Subcutaneous abdominal adipose tissue (tissue), 5 donors: ENCODE measurements around the gene SESN1.

Experiments used
- H3K27ac ChIP-seq: one replicate; pipeline ENCODE4 v1.7.0; 2013; ENCODE audit warnings: low read depth, mild to moderate bottlenecking, inconsistent platforms, low read length, moderate library complexity
- H3K27me3 ChIP-seq, 5 donors: one replicate each; pipeline ENCODE4 v1.7.0; 2013; ENCODE audit warnings: low read length in 5 of 5, inconsistent platforms in 1 of 5; ENCODE audit not compliant: control insufficient read depth in 5 of 5, insufficient read depth in 4 of 5
- H3K36me3 ChIP-seq, 5 donors: one replicate each; pipeline ENCODE4 v1.7.0; 2013; ENCODE audit warnings: low read length in 5 of 5; ENCODE audit not compliant: control insufficient read depth in 5 of 5, insufficient read depth in 5 of 5
- H3K4me1 ChIP-seq, 5 donors: one replicate each; pipeline ENCODE4 v1.7.0; 2013; ENCODE audit warnings: low read length in 5 of 5, mild to moderate bottlenecking in 3 of 5, moderate library complexity in 1 of 5; ENCODE audit not compliant: control insufficient read depth in 5 of 5, insufficient read depth in 5 of 5
- H3K4me3 ChIP-seq, 5 donors: one replicate each; pipeline ENCODE4 v1.7.0; 2013; ENCODE audit warnings: low read length in 5 of 5, low read depth in 1 of 5
- H3K9ac ChIP-seq, 5 donors: one replicate each; pipeline ENCODE4 v1.7.0; 2013; ENCODE audit warnings: low read length in 5 of 5, mild to moderate bottlenecking in 4 of 5, moderate library complexity in 3 of 5
- H3K9me3 ChIP-seq, 5 donors: one replicate each; pipeline ENCODE4 v1.7.0; 2013; ENCODE audit warnings: low read length in 5 of 5; ENCODE audit not compliant: control insufficient read depth in 5 of 5
- donor health status: healthy.
- donor health status: healthy.
- donor health status: healthy.
- donor health status: healthy.
- donor health status: healthy.

SESN1 gene

DNA sequence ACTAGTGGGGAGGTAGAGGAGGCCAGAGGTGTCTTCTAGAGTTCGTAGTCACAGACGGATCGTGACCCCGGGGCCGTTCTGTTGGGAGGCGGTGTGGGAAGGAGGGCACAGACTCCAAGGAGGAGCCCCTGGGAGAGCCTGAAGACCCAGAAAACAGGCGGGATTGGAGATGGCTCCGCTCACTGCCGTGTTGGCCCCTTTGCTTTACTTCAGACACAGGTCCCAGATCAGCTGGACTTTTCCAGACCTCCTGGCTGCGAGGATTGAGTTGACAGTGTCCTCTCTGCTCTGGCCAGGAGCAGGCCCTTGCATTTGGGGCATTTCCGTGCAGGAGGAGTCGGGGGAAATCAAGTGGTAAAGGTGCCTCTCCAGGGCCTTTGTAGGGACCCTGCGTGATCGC is 133.6 kb downstream of the SESN1 start:
- H3K27ac ChIP-seq, result no peak overlapping the region
- no peaks in the 10 kb centered on the region for H3K27me3 ChIP-seq

DNA sequence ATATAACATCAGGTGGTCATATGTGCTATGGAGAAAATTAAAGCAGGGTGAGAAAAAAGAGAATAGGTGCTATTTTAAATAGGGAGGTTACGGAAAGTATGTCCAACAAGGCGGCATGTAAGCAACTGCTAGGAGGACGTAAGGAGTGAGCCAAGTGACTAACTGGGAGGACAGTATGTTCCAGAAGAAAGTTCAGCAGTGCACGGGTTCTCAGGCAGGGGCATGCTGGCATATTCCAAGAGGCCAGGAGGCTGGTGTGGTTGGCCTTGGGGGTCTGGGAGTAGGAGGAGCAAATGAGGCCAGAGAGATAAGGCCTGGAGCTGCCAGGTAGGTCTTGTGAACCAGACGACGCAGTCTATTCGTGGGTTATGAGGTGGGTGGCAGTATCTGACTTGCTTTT is 134.0 kb downstream of the SESN1 start:
- H3K4me1 ChIP-seq, result peaks cover 0 to 16% (median 5%) of the 10 kb centered on the region in 5 donors
- H3K36me3 ChIP-seq, result peaks cover 0 to 7% (median 0%) of the 10 kb centered on the region in 5 donors
- H3K9me3 ChIP-seq, result no peaks in the 10 kb centered on the region
- no peak overlapping the region for H3K4me3 ChIP-seq
- H3K27ac ChIP-seq, result no peak overlapping the region
- H3K9ac ChIP-seq, result no peak overlapping the region
- H3K27me3 ChIP-seq, result no peaks in the 10 kb centered on the region

More for the DNA sequence above, 133.6 kb downstream of the SESN1 start:
- no peak overlapping the region for H3K4me3 ChIP-seq
- no peaks in the 10 kb centered on the region for H3K9me3 ChIP-seq
- H3K4me1 ChIP-seq, result peaks cover 0 to 16% (median 5%) of the 10 kb centered on the region in 5 donors
- peaks cover 0 to 7% (median 0%) of the 10 kb centered on the region in 5 donors for H3K36me3 ChIP-seq
- no peak overlapping the region for H3K9ac ChIP-seq

DNA sequence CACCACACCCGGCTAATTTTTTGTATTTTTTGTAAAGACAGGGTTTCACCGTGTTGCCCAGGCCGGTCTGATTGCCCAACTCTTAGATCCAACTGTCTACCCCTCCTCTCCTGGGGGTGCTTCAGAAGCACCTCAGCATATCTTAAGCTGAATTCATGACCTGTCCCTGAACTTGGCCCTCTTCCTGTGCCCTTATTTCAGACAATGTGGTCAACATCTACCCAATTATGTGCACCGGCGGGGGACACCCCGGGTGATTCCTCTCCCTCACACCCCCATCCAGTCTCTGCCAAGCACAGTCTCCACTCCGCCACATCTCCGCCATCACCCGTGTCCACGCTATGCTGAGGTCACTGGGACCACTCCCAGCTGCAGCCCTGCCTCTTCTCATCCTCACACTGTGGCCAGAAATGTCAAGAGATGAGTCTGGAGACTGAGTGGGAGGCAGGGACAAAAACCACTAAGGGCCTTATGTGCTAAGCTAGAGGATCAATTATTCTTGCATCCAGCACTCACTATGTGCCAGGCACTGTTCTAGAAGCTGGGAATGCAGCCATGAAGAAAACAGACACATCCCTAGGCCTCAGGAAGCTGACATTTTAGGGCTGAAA is 134.6 kb downstream of the SESN1 start:
- Histone ChIP-seq H3K27ac (no peak overlapping the region), H3K4me1 (peaks cover 0 to 16% (median 5%) of the 10 kb centered on the region in 5 donors), H3K9me3 (no peaks in the 10 kb centered on the region), H3K9ac (no peak overlapping the region), H3K4me3 (no peak overlapping the region), H3K36me3 (peaks cover 0 to 7% (median 0%) of the 10 kb centered on the region in 5 donors), H3K27me3 (no peaks in the 10 kb centered on the region)

GRCh38 chr6:108958900-108959770 is 135.5 kb downstream of the SESN1 start:
- no peak overlapping the region for H3K27ac ChIP-seq
- no peak overlapping the region for H3K4me3 ChIP-seq
- H3K36me3 ChIP-seq, result peaks cover 0 to 6% (median 0%) of the 10 kb centered on the region in 5 donors
- no peak overlapping the region for H3K9ac ChIP-seq
- H3K4me1 ChIP-seq, result peaks cover 0 to 16% (median 5%) of the 10 kb centered on the region in 5 donors
- no peaks in the 10 kb centered on the region for H3K27me3 ChIP-seq
- H3K9me3 ChIP-seq, result no peaks in the 10 kb centered on the region

DNA sequence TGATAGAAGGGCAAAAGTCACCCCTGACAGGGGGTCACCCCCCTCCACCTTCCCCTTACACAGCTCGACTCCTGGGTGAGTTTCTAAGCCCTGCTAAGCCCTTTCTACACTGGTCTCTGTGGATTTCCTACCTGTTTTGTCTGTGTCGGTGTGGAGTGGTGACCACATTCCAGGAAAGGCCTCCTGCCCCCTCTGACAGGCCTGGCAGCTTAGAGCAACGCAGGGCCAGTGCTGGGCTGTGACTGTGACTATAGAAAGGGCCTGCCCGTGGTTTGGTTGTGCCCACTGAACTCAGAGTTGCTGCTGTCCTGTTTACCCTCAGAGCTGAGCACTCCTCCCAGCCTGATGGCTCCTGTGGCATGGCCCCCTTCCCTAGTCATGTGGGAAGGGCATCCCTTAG is 137.4 kb downstream of the SESN1 start:
- peaks cover 0 to 22% (median 12%) of the 10 kb centered on the region in 5 donors for H3K4me1 ChIP-seq
- H3K27me3 ChIP-seq, result no peaks in the 10 kb centered on the region
- no peak overlapping the region for H3K27ac ChIP-seq
- no peak overlapping the region for H3K9ac ChIP-seq
- H3K9me3 ChIP-seq, result no peaks in the 10 kb centered on the region
- H3K4me3 ChIP-seq, result no peak overlapping the region
- no peaks in the 10 kb centered on the region for H3K36me3 ChIP-seq

DNA sequence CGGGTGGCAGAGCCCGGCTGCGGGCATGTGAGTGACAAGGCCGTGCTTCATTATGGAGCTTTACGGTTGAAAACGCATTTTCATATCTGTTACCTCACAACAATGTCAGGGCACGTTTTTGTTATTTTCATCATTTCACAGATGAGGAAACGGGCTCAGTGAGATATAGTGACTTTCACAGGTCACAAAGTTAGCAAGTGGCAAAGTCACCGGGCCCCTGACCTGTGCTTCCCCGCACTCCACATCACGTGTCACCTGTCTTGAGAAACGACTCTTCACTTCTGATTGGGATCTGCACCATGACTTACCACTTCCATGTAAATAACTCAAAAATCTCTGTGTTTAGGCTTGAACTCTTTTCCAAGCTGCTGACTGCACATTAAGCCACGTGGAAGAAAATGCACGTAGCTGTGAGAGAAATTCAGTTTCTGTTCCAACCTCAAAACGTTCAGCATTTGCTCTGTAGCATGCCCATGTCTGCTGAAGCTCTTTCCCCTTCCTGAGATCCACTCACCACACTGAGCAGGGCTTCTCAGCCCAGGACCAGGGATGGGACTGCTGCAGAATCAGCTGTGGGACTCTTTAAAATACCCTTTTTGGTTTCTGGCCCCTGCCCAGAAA is 139.2 kb downstream of the SESN1 start:
- Histone ChIP-seq H3K27me3 (no peaks in the 10 kb centered on the region), H3K4me3 (no peak overlapping the region), H3K27ac (no peak overlapping the region), H3K36me3 (no peaks in the 10 kb centered on the region), H3K9ac (no peak overlapping the region), H3K9me3 (no peaks in the 10 kb centered on the region), H3K4me1 (peaks cover 5 to 32% (median 24%) of the 10 kb centered on the region in 5 donors)

- H3K9ac ChIP-seq, result no peak overlapping the region
- H3K9me3 ChIP-seq, result no peaks in the 10 kb centered on the region
- H3K4me3 ChIP-seq, result no peak overlapping the region
- H3K27ac ChIP-seq, result no peak overlapping the region
- peaks cover 5 to 25% (median 24%) of the 10 kb centered on the region in 5 donors for H3K4me1 ChIP-seq
- no peaks in the 10 kb centered on the region for H3K27me3 ChIP-seq
- no peaks in the 10 kb centered on the region for H3K36me3 ChIP-seq
Observed at GRCh38 chr6:108953681-108954080, 141.0 kb downstream of the SESN1 start.

DNA sequence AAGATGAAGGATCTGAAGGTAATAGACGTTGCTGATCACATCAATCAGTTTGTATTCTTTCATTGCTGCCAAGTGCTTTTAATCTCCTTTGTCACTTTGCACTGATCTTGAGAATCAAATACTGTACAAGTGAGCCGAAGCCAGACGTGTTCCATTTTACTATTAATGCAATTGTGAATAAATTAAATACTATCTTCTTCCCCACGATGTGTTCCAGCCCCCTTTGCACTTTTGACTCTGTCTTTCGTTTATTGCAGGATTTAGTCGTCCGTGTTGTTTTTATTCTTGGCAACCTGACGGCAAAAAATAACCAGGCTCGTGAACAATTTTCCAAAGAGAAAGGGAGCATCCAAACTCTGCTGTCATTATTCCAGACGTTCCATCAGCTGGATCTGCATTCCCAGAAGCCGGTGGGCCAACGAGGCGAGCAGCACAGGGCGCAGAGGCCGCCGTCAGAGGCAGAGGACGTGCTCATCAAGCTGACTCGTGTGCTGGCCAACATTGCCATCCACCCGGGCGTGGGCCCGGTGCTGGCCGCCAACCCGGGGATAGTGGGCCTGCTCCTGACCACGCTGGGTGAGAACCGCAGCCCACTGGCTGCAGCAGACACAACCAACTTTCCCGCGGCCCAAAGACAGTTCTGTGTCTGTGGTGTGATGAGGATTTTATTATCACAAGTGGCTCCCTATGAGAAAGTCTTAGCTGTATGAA is 141.7 kb downstream of the SESN1 start:
- no peaks in the 10 kb centered on the region for H3K9me3 ChIP-seq
- H3K4me1 ChIP-seq, result peaks cover 9 to 28% (median 24%) of the 10 kb centered on the region in 5 donors
- H3K9ac ChIP-seq, result no peak overlapping the region
- H3K36me3 ChIP-seq, result no peaks in the 10 kb centered on the region
- H3K27ac ChIP-seq, result no peak overlapping the region
- H3K27me3 ChIP-seq, result no peaks in the 10 kb centered on the region
- peak overlapping the region in 1 of 5 donors; percentile 17 for H3K4me3 ChIP-seq

DNA sequence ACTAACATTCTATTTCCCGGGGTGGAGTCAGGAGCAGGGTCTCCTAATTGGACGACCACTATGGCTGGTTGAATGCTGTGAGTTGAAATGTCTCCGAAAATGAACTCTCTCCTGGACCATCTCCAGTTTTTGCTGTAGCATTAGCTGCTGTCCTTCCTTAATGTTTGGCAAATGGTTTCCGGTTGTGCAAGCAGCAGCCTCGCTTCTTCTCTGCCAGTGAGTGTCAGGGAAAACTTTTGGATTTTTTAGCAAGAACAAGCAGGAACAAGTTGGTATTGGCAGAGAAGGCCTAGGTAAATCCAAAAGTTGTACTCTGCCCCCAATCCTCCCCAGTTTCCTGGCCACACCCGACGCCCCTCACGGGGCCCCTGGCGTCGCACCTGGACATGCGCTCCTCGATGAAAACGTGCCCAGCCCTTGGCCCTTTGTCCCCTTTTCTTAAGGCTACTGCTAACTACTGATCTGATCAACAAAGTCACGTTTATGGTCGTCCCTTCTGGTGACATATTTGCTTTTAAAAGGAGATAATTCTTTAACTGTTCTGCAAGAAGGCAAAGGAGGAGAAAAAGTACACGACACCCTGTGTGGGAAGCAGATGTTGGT is 143.2 kb downstream of the SESN1 start:
- no peak overlapping the region for H3K27ac ChIP-seq
- no peak overlapping the region for H3K4me3 ChIP-seq
- no peaks in the 10 kb centered on the region for H3K27me3 ChIP-seq

More for the DNA sequence above, 143.2 kb downstream of the SESN1 start:
- peaks cover 13 to 38% (median 37%) of the 10 kb centered on the region in 5 donors for H3K4me1 ChIP-seq
- H3K9me3 ChIP-seq, result no peaks in the 10 kb centered on the region
- H3K36me3 ChIP-seq, result no peaks in the 10 kb centered on the region
- H3K9ac ChIP-seq, result peak overlapping the region in 1 of 5 donors; percentile 5
